Stimulated activated naive CD8-positive, alpha-beta T cell treated with anti-CD3 and anti-CD28 coated beads, Interleukin-15, Interleukin-2, amounts not matched to agents 100 ng/mL and 50 ng/mL, for 24 hours (primary cell): ENCODE results near the gene FBXO9.

Experiments used
- H3K27ac Mint-ChIP-seq: one replicate; pipeline ENCODE4 v1.8.0; 2021; ENCODE audit warnings: mild to moderate bottlenecking, mixed read lengths
- H3K27me3 Mint-ChIP-seq: one replicate; pipeline ENCODE4 v1.8.0; 2021; ENCODE audit warnings: mixed read lengths
- H3K36me3 Mint-ChIP-seq: one replicate; pipeline ENCODE4 v1.8.0; 2021; ENCODE audit warnings: low read depth, mixed read lengths
- H3K4me1 Mint-ChIP-seq: one replicate; pipeline ENCODE4 v1.8.0; 2021; ENCODE audit warnings: low read depth, mixed read lengths
- H3K4me3 Mint-ChIP-seq: one replicate; pipeline ENCODE4 v1.8.0; 2021; ENCODE audit warnings: mild to moderate bottlenecking, mixed read lengths
- H3K9me3 Mint-ChIP-seq: one replicate; pipeline ENCODE4 v1.8.0; 2021; ENCODE audit warnings: mixed read lengths

The FBXO9 gene

DNA sequence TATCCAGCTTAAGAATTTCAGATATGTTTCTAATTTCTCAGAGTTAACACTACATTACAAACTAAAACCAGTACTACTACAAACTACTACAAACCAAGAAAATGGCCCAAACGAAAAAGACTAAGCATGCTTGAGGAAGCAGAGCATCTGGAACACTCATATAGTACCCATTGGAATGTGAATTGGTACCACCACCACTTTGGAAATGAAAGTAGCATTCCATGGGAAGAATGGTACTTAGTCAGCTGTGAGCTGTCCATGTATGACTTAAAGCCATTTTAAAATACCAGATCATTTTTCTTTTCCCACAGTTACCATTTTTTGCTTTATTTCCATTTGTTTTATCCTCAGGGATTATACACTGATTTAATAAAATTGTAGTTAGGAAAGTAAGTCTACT is 30.5 kb downstream of the FBXO9 start:
- no peaks in the 10 kb centered on the region for H3K4me1 Mint-ChIP-seq
- H3K36me3 Mint-ChIP-seq: peaks cover 64% of the 10 kb centered on the region
- peak overlapping the region; percentile 50 for H3K27ac Mint-ChIP-seq
- H3K9me3 Mint-ChIP-seq: no peaks in the 10 kb centered on the region
- H3K4me3 Mint-ChIP-seq: no peak overlapping the region
- no peaks in the 10 kb centered on the region for H3K27me3 Mint-ChIP-seq

DNA sequence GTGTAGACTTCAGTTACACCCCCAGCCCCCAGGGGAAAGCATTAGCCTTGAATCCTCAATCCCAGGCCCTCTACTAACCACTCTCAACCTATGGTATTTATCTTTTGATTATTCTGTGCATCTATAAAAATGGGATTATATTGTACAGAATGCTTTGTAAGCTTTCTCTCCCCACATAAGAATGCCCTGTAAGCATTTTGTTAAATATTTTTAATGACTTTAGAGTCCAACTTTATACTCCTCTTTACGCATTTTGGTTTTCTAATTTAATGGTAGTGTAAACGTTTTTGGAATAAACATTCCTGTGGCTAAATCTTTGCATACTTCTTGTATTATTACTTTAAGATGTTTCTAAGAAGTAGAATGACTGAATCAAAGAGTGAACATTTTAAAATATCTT is 35.4 kb downstream of the FBXO9 start:
- H3K4me1 Mint-ChIP-seq: no peaks in the 10 kb centered on the region
- no peak overlapping the region for H3K27ac Mint-ChIP-seq
- H3K27me3 Mint-ChIP-seq: no peaks in the 10 kb centered on the region
- H3K4me3 Mint-ChIP-seq: no peak overlapping the region
- peaks cover 47% of the 10 kb centered on the region for H3K36me3 Mint-ChIP-seq
- no peaks in the 10 kb centered on the region for H3K9me3 Mint-ChIP-seq

DNA sequence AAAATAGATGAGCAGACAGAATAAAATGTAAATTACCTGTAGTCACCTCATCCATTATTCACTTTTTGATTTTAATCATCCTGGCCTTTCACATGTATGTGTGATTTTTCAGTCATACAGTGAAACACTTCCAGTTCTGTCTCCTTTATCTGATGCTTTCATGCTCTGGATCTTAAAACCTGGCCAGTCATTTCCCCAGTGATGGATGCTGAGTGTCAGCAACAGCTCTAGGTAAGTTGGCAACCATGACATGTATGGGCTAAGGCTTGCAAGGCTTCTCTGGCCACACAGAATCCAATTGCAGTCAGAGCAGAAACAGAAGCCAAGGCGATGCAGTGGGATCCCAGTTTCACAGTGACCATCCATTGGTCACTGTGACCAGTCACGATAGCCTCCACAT is 35.8 kb downstream of the FBXO9 start:
- peaks cover 42% of the 10 kb centered on the region for H3K36me3 Mint-ChIP-seq
- H3K4me1 Mint-ChIP-seq: no peaks in the 10 kb centered on the region
- peak overlapping the region; percentile 15 for H3K27ac Mint-ChIP-seq
- no peaks in the 10 kb centered on the region for H3K9me3 Mint-ChIP-seq
- H3K4me3 Mint-ChIP-seq: no peak overlapping the region
- H3K27me3 Mint-ChIP-seq: no peaks in the 10 kb centered on the region

DNA sequence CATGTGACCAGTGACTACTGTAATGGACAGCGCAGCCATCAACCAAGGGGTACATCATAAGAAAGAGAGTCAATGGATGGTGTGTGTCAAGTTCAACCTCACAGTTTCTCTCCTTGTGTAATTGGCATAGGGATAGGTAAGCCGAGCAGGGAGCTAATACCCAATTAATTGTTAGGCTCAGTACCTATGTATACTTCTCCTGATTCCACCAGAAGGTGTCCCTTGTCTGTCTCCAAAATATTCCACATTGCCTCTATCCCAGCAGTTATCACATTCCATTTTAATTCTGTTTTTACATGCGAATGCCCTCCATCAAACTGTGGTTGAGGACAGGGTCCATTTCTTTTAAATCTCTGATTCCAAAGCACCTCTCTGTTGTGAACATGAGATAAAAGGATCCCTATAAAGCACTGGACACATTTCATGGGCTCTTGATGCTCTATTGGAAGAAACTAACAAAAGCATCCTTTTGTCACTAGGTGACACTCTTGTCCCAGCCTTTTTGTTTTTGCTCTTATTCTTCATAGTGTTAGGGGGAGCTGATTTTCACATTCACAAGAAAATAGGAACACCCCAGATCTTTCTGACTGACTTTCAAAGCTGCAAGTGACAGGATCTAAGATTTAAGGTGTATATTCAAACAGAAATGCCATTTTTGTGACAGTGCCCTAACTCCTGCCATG is 38.9 kb downstream of the FBXO9 start:
- no peak overlapping the region for H3K4me3 Mint-ChIP-seq
- H3K4me1 Mint-ChIP-seq: no peaks in the 10 kb centered on the region
- no peaks in the 10 kb centered on the region for H3K9me3 Mint-ChIP-seq
- H3K27ac Mint-ChIP-seq: no peak overlapping the region
- peaks cover 15% of the 10 kb centered on the region for H3K36me3 Mint-ChIP-seq
- no peaks in the 10 kb centered on the region for H3K27me3 Mint-ChIP-seq

DNA sequence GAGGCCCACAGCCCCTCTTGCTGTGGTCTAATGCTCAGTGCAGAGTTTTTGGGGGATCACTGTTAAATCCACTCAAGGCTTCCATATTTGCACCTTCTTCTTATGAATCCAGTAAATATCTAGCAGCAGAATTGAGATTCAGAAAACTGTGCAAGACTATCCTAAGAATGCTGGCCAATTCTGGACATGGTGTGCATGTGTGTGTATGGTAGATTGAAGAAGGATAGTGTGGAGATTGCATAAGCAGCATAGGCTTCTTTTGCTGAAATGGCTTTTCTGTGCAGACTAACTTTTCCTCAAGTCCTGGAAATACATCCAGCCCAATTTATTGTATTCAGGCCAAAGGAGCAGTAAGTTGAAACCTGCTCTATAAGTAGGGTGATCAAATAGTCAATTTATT is 39.7 kb downstream of the FBXO9 start:
- no peak overlapping the region for H3K4me3 Mint-ChIP-seq
- no peaks in the 10 kb centered on the region for H3K4me1 Mint-ChIP-seq
- no peaks in the 10 kb centered on the region for H3K27me3 Mint-ChIP-seq

DNA sequence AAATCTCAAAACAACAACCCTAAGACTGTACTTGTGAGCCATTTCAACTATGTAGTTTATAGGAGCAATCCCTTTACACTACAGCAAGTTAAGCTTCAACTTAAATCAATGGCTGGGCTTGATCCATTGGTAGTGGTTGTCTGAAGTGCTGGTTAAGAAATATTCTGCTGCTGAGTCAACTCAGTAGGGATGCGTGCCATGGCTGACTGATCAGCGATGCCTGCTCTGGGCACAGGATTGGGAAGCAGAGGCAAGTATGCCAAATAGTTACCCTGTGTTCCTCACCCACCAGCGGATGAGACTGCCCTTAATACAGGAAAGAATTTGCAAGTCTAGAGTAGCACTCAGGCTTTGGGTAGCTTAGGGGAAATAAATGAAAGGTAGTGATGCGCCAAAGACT is 41.9 kb downstream of the FBXO9 start:
- Mint-ChIP-seq H3K4me3 (no peak overlapping the region), H3K4me1 (no peaks in the 10 kb centered on the region), H3K27me3 (no peaks in the 10 kb centered on the region), H3K9me3 (no peaks in the 10 kb centered on the region), H3K27ac (no peak overlapping the region), H3K36me3 (peaks cover 5% of the 10 kb centered on the region)

More for the DNA sequence above, 39.7 kb downstream of the FBXO9 start:
- H3K9me3 Mint-ChIP-seq: no peaks in the 10 kb centered on the region
- H3K36me3 Mint-ChIP-seq: peaks cover 13% of the 10 kb centered on the region
- no peak overlapping the region for H3K27ac Mint-ChIP-seq

DNA sequence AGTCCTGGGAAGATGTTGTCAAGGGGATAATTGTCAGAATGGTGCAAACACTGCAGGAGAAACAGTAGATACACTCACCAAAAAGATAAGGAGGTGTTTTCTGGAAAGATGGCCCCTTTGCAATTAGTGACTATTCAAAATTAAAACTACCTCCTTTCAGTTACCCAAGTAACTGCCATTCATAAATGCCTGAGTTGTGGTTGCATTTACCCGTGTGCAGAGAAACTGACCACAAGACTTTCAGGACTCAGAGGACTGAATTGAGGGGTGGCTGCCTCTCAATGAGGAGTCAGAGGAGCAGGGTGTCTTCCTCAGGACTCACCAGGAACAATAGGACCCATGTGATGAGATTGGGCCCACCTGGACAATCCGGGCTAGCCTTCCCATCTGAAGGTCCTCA is 44.4 kb downstream of the FBXO9 start:
- Mint-ChIP-seq H3K27ac (no peak overlapping the region), H3K4me3 (no peak overlapping the region), H3K9me3 (no peaks in the 10 kb centered on the region), H3K36me3 (no peaks in the 10 kb centered on the region), H3K4me1 (no peaks in the 10 kb centered on the region), H3K27me3 (no peaks in the 10 kb centered on the region)

DNA sequence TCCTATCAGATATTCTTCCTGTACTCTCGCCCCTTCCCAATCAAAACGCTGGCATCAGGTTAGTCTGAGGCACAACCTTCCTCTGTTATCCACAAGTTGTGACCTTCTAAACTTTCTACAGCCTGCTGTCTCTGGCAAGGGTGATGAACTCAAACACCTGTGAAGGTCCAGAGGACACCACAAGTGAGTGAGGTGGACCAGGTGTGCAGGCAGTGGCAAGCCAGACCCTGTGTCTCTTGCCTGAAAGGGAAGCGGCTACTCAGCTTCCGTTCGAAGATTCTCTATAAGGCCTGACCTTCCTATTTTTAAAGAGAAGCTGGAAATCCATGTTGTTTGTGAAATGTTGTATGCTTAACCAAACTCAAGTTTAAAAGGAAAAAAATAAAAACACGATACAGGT is 46.7 kb downstream of the FBXO9 start:
- Mint-ChIP-seq H3K4me1 (no peaks in the 10 kb centered on the region), H3K27me3 (no peaks in the 10 kb centered on the region), H3K9me3 (no peaks in the 10 kb centered on the region), H3K36me3 (no peaks in the 10 kb centered on the region), H3K27ac (no peak overlapping the region), H3K4me3 (no peak overlapping the region)

DNA sequence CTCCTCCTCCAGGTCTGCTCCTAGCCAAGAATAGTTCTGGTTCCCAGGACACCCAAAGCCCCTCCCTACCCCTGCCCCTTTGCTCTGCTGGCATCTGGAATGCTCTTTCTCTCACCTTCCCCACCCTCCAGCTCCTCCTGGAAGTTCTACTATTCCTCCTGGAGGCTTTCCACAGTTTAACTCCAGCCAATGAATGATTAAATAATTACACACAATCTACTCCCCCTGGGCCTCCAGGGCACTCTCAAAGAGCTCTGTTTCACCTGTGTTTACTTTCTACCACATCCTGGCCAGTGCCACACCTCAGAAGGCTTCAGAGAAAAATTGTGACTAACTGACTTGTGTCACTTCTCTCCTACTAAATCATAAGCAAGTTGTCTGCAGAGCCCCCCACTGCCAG is 47.2 kb downstream of the FBXO9 start:
- Mint-ChIP-seq H3K36me3 (no peaks in the 10 kb centered on the region), H3K27me3 (no peaks in the 10 kb centered on the region), H3K9me3 (no peaks in the 10 kb centered on the region), H3K27ac (no peak overlapping the region), H3K4me3 (no peak overlapping the region), H3K4me1 (no peaks in the 10 kb centered on the region)

DNA sequence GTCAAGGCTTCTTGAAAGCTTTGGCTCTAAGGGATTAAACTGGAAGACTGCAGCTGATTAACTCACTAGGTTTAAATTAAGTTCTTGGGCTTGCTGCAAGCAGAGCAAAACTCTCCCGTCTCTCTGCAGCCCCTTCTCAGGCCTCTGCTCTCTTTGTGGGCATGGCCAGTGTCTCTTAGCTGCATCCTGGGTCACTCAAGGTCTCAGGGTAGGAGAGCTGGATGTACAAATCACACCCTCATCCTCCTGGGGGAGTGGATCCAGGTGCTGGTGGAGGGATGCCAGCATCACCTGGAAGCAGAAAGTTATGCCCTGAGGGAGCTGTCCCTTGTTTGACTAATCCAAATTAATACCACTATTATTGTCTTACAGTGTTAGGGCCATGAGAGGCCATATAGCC is 47.7 kb downstream of the FBXO9 start:
- no peaks in the 10 kb centered on the region for H3K27me3 Mint-ChIP-seq
- H3K36me3 Mint-ChIP-seq: no peaks in the 10 kb centered on the region
- no peak overlapping the region for H3K27ac Mint-ChIP-seq
- H3K9me3 Mint-ChIP-seq: no peaks in the 10 kb centered on the region
- no peaks in the 10 kb centered on the region for H3K4me1 Mint-ChIP-seq
- H3K4me3 Mint-ChIP-seq: no peak overlapping the region

DNA sequence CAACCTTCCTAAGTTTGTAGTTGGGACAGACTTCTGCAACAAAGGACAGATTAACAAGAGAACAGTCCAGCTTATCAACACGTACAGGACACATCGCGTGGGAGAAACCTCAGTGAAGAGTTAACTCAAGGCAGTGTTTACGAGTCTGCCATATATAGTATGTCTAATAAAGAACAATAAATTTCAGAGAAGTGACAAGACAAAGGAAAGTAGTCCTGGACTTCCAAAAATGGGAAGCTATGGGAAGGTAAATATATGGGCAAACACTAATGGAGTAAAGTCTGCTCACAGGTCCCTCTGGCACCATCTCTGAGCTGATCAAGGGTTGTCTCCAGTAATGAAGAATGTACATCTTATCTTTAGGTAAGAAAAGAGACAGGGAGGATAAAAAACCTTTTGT is 48.5 kb downstream of the FBXO9 start:
- no peak overlapping the region for H3K4me3 Mint-ChIP-seq
- no peaks in the 10 kb centered on the region for H3K4me1 Mint-ChIP-seq
- no peaks in the 10 kb centered on the region for H3K36me3 Mint-ChIP-seq
- H3K27me3 Mint-ChIP-seq: no peaks in the 10 kb centered on the region
- H3K27ac Mint-ChIP-seq: no peak overlapping the region
- H3K9me3 Mint-ChIP-seq: no peaks in the 10 kb centered on the region

DNA sequence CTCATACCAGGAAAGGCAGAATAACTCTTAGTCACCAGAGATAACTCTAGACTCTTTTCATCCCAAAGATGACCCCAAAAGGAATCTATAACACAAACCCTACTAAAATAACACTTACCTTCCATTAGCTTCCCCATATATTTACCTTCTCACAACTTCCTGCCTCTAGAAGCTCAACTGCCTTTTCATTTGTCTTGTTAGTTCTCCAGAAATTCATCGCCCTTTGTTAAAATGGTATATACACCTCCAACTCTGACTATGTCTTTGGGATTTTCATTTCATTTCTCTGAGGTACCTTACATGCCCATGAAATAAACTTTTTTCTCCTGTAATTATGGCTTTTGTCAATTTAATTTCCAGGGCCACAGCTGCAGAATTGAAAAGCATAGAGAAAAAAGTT is 49.9 kb downstream of the FBXO9 start:
- H3K36me3 Mint-ChIP-seq: no peaks in the 10 kb centered on the region

DNA sequence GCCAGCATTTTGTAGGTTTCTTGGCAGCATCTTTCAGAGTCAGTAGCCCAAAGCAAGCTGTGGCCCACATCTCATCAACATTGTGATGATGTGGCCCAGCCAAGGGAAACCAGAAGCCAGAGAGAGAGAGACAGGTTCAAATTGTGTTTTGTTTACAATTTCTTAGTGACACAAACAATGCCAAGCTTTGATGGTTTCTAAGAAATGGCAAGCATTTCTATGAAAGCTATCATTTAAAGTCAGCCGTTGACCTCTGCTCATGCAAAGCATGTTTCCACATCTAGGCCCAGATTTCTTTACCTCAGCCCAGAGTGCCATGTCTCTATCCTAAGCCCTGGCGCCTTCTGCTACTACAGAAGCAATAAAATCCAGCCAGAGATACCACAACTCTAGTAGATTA is 50.5 kb downstream of the FBXO9 start:
- no peaks in the 10 kb centered on the region for H3K36me3 Mint-ChIP-seq
- H3K4me3 Mint-ChIP-seq: no peak overlapping the region
- H3K27me3 Mint-ChIP-seq: peaks cover 3% of the 10 kb centered on the region
- H3K27ac Mint-ChIP-seq: no peak overlapping the region
- H3K9me3 Mint-ChIP-seq: no peaks in the 10 kb centered on the region
- no peaks in the 10 kb centered on the region for H3K4me1 Mint-ChIP-seq

More for the DNA sequence above, 49.9 kb downstream of the FBXO9 start:
- no peaks in the 10 kb centered on the region for H3K4me1 Mint-ChIP-seq
- no peaks in the 10 kb centered on the region for H3K9me3 Mint-ChIP-seq
- H3K4me3 Mint-ChIP-seq: no peak overlapping the region
- H3K27me3 Mint-ChIP-seq: no peaks in the 10 kb centered on the region
- no peak overlapping the region for H3K27ac Mint-ChIP-seq

DNA sequence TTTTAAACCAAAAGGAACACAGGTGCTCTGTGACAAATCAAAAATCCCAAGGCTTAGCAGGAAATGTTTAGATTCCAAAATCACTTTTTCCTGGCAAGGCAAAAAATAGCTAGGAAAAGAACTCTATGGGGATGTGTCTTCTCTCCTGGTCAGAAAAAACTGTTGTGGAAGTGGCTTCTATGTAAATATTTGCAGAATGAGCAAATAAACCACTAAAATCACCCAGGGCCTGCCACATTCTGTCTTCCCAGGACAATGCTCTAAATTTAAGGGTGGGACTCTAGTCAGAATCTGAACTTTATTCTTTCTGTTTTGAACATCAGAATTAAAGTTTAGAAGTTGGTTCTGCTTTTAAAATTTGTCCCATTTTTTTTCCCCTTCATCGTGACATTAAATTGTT is 54.1 kb downstream of the FBXO9 start:
- Mint-ChIP-seq H3K4me1 (no peaks in the 10 kb centered on the region), H3K36me3 (no peaks in the 10 kb centered on the region), H3K9me3 (no peaks in the 10 kb centered on the region), H3K4me3 (no peak overlapping the region), H3K27ac (no peak overlapping the region), H3K27me3 (peaks cover 7% of the 10 kb centered on the region)

DNA sequence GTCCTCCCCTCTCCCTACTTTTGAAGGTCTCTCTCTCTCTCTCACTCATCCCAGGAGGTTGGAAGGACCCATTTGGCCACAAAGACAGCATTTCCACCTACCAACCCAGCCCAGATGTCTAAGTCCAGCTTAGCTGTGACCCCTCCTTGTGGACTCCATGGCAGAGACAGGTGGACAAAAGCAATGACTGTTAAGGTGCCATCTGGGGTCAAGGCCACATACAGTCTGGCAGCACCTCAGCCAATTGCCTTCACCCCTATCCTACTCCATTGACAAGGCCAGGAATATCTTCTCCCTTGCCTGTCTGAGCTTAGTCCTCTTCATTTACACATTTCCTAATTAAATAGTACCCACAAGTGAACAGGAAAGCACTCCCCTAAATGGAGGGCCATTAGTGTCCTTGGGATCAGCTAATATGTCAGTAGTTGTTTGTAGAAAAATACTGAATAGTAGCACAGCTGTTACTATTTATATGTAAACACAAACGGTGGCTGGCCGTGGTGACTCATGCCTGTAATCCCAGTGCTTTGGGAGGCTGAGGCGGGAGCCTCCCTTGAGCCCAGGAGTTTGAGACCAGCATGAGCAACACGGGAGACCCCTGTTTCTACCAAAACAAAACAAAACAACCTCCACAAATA is 54.7 kb downstream of the FBXO9 start:
- Mint-ChIP-seq H3K27ac (no peak overlapping the region), H3K4me3 (no peak overlapping the region), H3K36me3 (no peaks in the 10 kb centered on the region), H3K4me1 (no peaks in the 10 kb centered on the region), H3K9me3 (no peaks in the 10 kb centered on the region), H3K27me3 (peaks cover 7% of the 10 kb centered on the region)
